A549 (cell line): Measurements from ENCODE around the gene ORC6. TPM values are rescaled to one million over a fixed set of nuclear protein-coding genes. Genes with fewer than 3 reads are reported as not detected.
A peak's percentile ranks its signal among the peaks of the same experiment; 100 is the strongest.

Experiments used
- ATAC-seq, 2 experiments: fragments of 200-7000 bp in 1 of 2; fragments of >200 bp in 1 of 2; cut with Nextera tagmentation in 1 of 2; cut with Tn5 transposase in 1 of 2; 3 replicates each; pipeline versions ENCODE4 v1.8.0 to v1.9.1; 2018 to 2020; ENCODE audit warnings: mild to moderate bottlenecking in 1 of 2, moderate library complexity in 1 of 2
- CTCF ChIA-PET: fragments of 300-600 bp; sonication (Branson Sonifier 250); formaldehyde crosslinking; extraction: SDS; loops from one replicate; lab custom pipeline; 2021; ENCODE audit warnings: antibody characterized with exemption, inconsistent platforms; lab: Yijun Ruan, JAX
- POLR2A ChIA-PET: fragments of 350-600 bp; formaldehyde crosslinking; extraction: SDS; loops from one replicate; lab custom pipeline; 2021; ENCODE audit warnings: antibody characterized with exemption, inconsistent platforms; lab: Yijun Ruan, JAX
- DNase-seq, 2 experiments: peaks; one replicate each; pipeline versions ENCODE4 v3.0.0 to v3.0.0-alpha.2; 2011 to 2016; ENCODE audit warnings: low read depth in 1 of 2, low spot score in 1 of 2
- FAIRE-seq: peaks from 2 replicates; lab custom pipeline; 2011; peaks lifted over from hg19 to GRCh38; lab: Jason Lieb, UNC
- H3K27ac ChIP-seq, 2 experiments: fragments of >200 bp; sonication (Bioruptor Twin); formaldehyde crosslinking; 3 replicates each; pipeline ENCODE4 v1.5.1; 2016 to 2017
- H3K4me1 ChIP-seq: fragments of >200 bp; sonication (Bioruptor Twin); formaldehyde crosslinking; 3 replicates; pipeline ENCODE4 v1.6.1; 2016
- H3K4me2 ChIP-seq: fragments of >200 bp; sonication (Bioruptor Twin); formaldehyde crosslinking; 3 replicates; pipeline ENCODE4 v1.6.1; 2016
- H3K4me3 ChIP-seq: fragments of >200 bp; sonication (Bioruptor Twin); formaldehyde crosslinking; 3 replicates; pipeline ENCODE4 v1.5.1; 2016
- H3K9me3 ChIP-seq: fragments of >200 bp; sonication (Bioruptor Twin); formaldehyde crosslinking; 3 replicates; pipeline ENCODE4 v1.6.1; 2016
- CBX2 ChIP-seq: fragments of 200-600 bp; sonication (generic); IDR thresholded peaks from 2 replicates; pipeline ENCODE4 v1.6.1; 2016; ENCODE audit warnings: low read depth, mild to moderate bottlenecking, borderline replicate concordance
- CBX8 ChIP-seq: fragments of 200-600 bp; sonication (generic); IDR thresholded peaks from 2 replicates; pipeline ENCODE4 v1.6.1; 2016
- CEBPB ChIP-seq, 2 experiments: fragments of >200 bp in 1 of 2; sonication (Bioruptor Twin) in 1 of 2; formaldehyde crosslinking in 1 of 2; IDR thresholded peaks; 2 replicates each; pipeline ENCODE4 v1.6.1; 2012 to 2016
- CHD4 ChIP-seq: fragments of 200-600 bp; sonication (generic); IDR thresholded peaks from 2 replicates; pipeline ENCODE4 v1.6.1; 2016; ENCODE audit warnings: antibody characterized with exemption, mild to moderate bottlenecking, borderline replicate concordance
- CTCF ChIP-seq: fragments of >200 bp; sonication (Bioruptor Twin); formaldehyde crosslinking; IDR thresholded peaks from 3 replicates; pipeline ENCODE4 v1.5.1; 2016
- EHF ChIP-seq: fragments of 250-450 bp; sonication (Bioruptor Pico); IDR thresholded peaks from 2 replicates; pipeline ENCODE4 v1.5.0; 2020; ENCODE audit warnings: mild to moderate bottlenecking
- HDAC2 ChIP-seq: fragments of 200-600 bp; sonication (generic); IDR thresholded peaks from 2 replicates; pipeline ENCODE4 v1.6.1; 2016
- HOXA7 ChIP-seq: fragments of 250-450 bp; sonication (Bioruptor Pico); IDR thresholded peaks from 2 replicates; pipeline ENCODE4 v1.5.0; 2020; ENCODE audit warnings: mild to moderate bottlenecking, moderate library complexity
- HOXB13 ChIP-seq: fragments of 250-450 bp; sonication (Bioruptor Pico); IDR thresholded peaks from 2 replicates; pipeline ENCODE4 v1.5.0; 2020; ENCODE audit warnings: low read depth, mild to moderate bottlenecking, moderate library complexity
- JUN ChIP-seq, 2 experiments: fragments of >200 bp; sonication (Bioruptor Twin); formaldehyde crosslinking; IDR thresholded peaks; 2 replicates in 1 of 2; 3 replicates in 1 of 2; pipeline ENCODE4 v1.6.1; 2016 to 2017
- KDM5A ChIP-seq: fragments of 200-600 bp; sonication (generic); IDR thresholded peaks from 2 replicates; pipeline ENCODE4 v1.6.1; 2016; ENCODE audit warnings: antibody characterized with exemption, mild to moderate bottlenecking
- MAFK ChIP-seq: fragments of 450-650 bp; IDR thresholded peaks from 2 replicates; pipeline ENCODE4 v1.6.1; 2014; ENCODE audit not compliant: partially characterized antibody
- MYC ChIP-seq: IDR thresholded peaks from 2 replicates; pipeline ENCODE4 v1.6.1; 2012; ENCODE audit warnings: mild to moderate bottlenecking, inconsistent platforms, low read length, improper control_type of control experiment, borderline replicate concordance
- PBX3 ChIP-seq: IDR thresholded peaks from 2 replicates; pipeline ENCODE4 v1.6.1; 2012
- PHF8 ChIP-seq: fragments of 200-600 bp; sonication (generic); IDR thresholded peaks from 2 replicates; pipeline ENCODE4 v1.6.1; 2016; ENCODE audit warnings: low read depth, mild to moderate bottlenecking, antibody characterized with exemption, moderate library complexity, borderline replicate concordance
- POLR2A ChIP-seq: IDR thresholded peaks from 2 replicates; pipeline ENCODE4 v1.6.1; 2012; ENCODE audit warnings: mild to moderate bottlenecking, low read length
- RAD21 ChIP-seq, 2 experiments: fragments of >200 bp in 1 of 2; sonication (Bioruptor Twin) in 1 of 2; formaldehyde crosslinking in 1 of 2; IDR thresholded peaks in 1 of 2; conservative IDR thresholded peaks in 1 of 2; 2 replicates in 1 of 2; 3 replicates in 1 of 2; pipeline ENCODE4 v1.6.1; 2012 to 2018; ENCODE audit warnings: inconsistent platforms in 1 of 2
- REST ChIP-seq: fragments of 200-600 bp; sonication (generic); IDR thresholded peaks from 2 replicates; pipeline ENCODE4 v1.6.1; 2016; ENCODE audit warnings: antibody characterized with exemption, mild to moderate bottlenecking, moderate library complexity
- TP53 ChIP-seq: fragments of 250-450 bp; sonication (Bioruptor Pico); IDR thresholded peaks from 2 replicates; pipeline ENCODE4 v1.5.0; 2021; ENCODE audit warnings: mild to moderate bottlenecking, moderate library complexity
- ZFP36 ChIP-seq: fragments of 450-650 bp; IDR thresholded peaks from 2 replicates; pipeline ENCODE4 v1.6.1; 2014; ENCODE audit warnings: borderline replicate concordance; ENCODE audit not compliant: partially characterized antibody
- WGBS: methylation state at CpG from one replicate; pipeline ENCODE4 v1.1.6; 2017; ENCODE audit errors: missing lambda C conversion rate; 5-methylcytosine and 5-hydroxymethylcytosine counted together
- polyA minus RNA-seq: library from RNA; depleted of rRNA, polyadenylated mRNA; stranded (reverse); fragments of >200 nt; gene quantifications from 2 replicates; pipeline ENCODE4 v1.2.3, GENCODE V29; 2011; rRNA and poly(A)+ RNA removed
- polyA plus RNA-seq, 4 experiments: library from polyadenylated mRNA; depleted of rRNA in 3 of 4; stranded (reverse); fragments of >200 nt; fragmentation: RNase III in 1 of 4; extraction: RNeasy Plus Mini Kit Qiagen cat#74134 plus additional on column Dnase treatment in 1 of 4; gene quantifications; 2 replicates in 3 of 4; 3 replicates in 1 of 4; pipeline ENCODE4 v1.2.3, GENCODE V29; 2011 to 2017
- TF ChIP-seq, protein P1 (sequence below): fragments of 250-450 bp; sonication (Bioruptor Pico); IDR thresholded peaks from 2 replicates; pipeline ENCODE4 v1.5.0; 2021; ENCODE audit warnings: mild to moderate bottlenecking, moderate library complexity, borderline replicate concordance
- TF ChIP-seq, protein P2 (sequence below): IDR thresholded peaks from 2 replicates; pipeline ENCODE4 v1.6.1; 2012
- TF ChIP-seq, protein P3 (sequence below): IDR thresholded peaks from 2 replicates; pipeline ENCODE4 v1.6.1; 2012; ENCODE audit warnings: low read depth, borderline replicate concordance

Gene ORC6
- polyA plus RNA-seq (2011; rRNA removed) (27.7 and 35.0 TPM in 2 replicates), polyA plus RNA-seq (2017; fragmentation: RNase III; extraction: RNeasy Plus Mini Kit Qiagen cat#74134 plus additional on column Dnase treatment) (44.5 to 48.8 TPM (median 46.5 TPM) in 3 replicates), polyA minus RNA-seq (5.2 and 6.4 TPM in 2 replicates)
- polyA plus RNA-seq (2012; cell fraction: cytosol; rRNA removed) = 37.3 and 38.8 TPM in 2 replicates
- 21.9 and 38.2 TPM in 2 replicates for polyA plus RNA-seq (2012; cell fraction: nucleus; rRNA removed)

DNA sequence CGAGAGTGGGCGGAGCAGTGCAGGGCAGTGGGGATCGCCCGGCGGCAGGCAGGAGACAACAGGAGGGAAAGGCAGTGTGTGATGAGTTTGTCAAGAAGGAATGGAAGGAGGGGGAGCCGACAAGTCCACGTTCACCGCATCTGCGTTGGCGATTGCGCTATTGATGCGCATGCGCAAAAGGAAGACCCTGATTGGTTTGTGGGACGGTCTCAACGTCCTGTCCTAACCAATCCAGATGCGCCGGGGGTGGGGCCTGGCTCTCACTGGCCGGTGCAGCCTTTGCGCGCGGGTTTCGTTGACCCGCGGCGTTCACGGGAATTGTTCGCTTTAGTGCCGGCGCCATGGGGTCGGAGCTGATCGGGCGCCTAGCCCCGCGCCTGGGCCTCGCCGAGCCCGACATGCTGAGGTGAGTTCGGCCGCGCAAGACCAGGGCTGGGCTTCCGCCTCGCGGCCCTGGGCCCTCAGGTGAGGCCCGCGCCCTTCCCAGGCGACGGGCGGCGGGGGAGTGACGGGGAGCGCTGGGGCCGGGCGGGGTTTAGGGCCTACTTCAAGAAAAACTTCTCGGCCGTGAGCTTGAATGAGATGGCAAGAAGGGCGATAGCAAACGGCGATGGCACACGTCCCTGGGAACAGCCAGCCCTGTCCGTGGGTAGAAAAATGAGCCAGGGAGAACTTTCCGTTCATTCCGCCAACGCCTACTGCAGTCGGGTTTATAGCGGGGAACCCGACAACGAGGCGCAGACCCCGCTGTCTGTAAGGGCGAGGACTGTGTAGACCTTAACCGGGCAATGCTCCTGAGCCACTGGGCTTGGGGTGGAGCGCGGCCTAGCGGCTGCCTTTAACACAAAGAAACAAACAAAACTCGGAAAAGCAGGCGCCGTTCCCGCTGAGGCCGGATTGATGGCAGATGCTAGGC, at the start of gene ORC6:
Gene ORC6 (plus strand): TSS at position 295 of the 916 bp plus-strand sequence. CDS start 47 bp downstream, at position 342.
- ChIA-PET CTCF (interaction anchor here (1.0 to 2.5 kb wide), 4 partner anchors 10 to 112 kb away, joined by 3 to 8 read pairs (median 4); no protein-coding TSS in a partner anchor), POLR2A (interaction anchor here (0.6 kb wide), 1 partner anchor 140 kb away, joined by 4 read pairs; no protein-coding TSS in a partner anchor)
- peak; percentile 87 to 97 for DNase-seq
- WGBS = 2% methylated on average over 38 of the region's 79 CpGs
- peak; percentile 86 to 93 for ATAC-seq
- no peaks in the 10 kb centered on the region for H3K9me3 ChIP-seq
- peak within 1 kb of the TSS; percentile 97 for H3K4me2 ChIP-seq
- H3K4me1 ChIP-seq = peaks cover 37% of the 10 kb centered on the region
- TF ChIP-seq, protein P1, sequence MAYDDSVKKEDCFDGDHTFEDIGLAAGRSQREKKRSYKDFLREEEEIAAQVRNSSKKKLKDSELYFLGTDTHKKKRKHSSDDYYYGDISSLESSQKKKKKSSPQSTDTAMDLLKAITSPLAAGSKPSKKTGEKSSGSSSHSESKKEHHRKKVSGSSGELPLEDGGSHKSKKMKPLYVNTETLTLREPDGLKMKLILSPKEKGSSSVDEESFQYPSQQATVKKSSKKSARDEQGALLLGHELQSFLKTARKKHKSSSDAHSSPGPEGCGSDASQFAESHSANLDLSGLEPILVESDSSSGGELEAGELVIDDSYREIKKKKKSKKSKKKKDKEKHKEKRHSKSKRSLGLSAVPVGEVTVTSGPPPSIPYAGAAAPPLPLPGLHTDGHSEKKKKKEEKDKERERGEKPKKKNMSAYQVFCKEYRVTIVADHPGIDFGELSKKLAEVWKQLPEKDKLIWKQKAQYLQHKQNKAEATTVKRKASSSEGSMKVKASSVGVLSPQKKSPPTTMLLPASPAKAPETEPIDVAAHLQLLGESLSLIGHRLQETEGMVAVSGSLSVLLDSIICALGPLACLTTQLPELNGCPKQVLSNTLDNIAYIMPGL (CRISPR knock-in tag) = peak; percentile 72; the same call in 1 of the 2 replicates
- TF ChIP-seq PBX3 (no peak), POLR2A (peak; percentile 51), RAD21 (conservative IDR thresholded peaks at IDR 0.05 in 1 of 2, IDR thresholded peaks at IDR 0.05 in 1 of 2) (peak; percentile 25 to 31; a peak in 2 of 5 replicates), PHF8 (peak; percentile 93), CTCF (peak; percentile 38; the same call in 2 of the 3 replicates), TP53 (CRISPR knock-in tag) (0 out of 2 replicates have a peak, but pooled peaks have one; percentile 45), ZFP36 (no peak), MAFK (no peak), JUN (IDR thresholded peaks at IDR 0.05) (peak in 1 of 2 experiments; percentile 73; a peak in 1 of 5 replicates)
- TF ChIP-seq, protein P2, sequence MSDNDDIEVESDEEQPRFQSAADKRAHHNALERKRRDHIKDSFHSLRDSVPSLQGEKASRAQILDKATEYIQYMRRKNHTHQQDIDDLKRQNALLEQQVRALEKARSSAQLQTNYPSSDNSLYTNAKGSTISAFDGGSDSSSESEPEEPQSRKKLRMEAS = peak; percentile 62
- TF ChIP-seq, protein P3, sequence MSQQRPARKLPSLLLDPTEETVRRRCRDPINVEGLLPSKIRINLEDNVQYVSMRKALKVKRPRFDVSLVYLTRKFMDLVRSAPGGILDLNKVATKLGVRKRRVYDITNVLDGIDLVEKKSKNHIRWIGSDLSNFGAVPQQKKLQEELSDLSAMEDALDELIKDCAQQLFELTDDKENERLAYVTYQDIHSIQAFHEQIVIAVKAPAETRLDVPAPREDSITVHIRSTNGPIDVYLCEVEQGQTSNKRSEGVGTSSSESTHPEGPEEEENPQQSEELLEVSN = peak; percentile 76; the same call in 1 of the 2 replicates
- peak within 1 kb of the TSS; percentile 92 to 93 for H3K27ac ChIP-seq
- peak within 1 kb of the TSS; percentile 58 for H3K4me3 ChIP-seq
- FAIRE-seq = no peak

DNA sequence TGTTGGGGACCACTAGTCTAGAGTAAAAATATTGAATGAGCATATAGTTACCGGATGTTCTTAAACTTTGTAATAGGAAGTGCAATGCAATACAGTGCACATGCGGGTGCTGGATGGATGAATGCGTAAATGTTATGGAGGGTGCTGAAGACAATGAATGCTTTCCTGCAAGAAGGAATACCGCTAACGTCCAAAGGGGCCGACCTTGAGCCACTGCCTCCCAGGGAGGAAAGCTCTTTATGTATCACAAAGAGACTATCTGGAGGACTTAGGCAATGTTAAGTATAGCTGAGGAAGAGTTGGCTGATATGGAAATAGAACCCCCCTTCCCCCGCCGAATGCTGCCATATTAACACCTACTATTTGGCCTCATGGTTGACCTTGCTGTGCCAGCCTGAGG, 40.8 kb upstream of the ORC6 start:
- FAIRE-seq (no peak), ATAC-seq (peak; percentile 73 to 74; a peak in 5 of 6 replicates), DNase-seq (peak in 1 of 2 experiments; percentile 12)
- no peak overlapping the region for H3K4me2 ChIP-seq
- WGBS = 74% methylated on average over 8 of the region's 8 CpGs
- no peak overlapping the region for H3K27ac ChIP-seq
- H3K4me3 ChIP-seq = no peak overlapping the region
- no peaks in the 10 kb centered on the region for H3K9me3 ChIP-seq
- H3K4me1 ChIP-seq = no peaks in the 10 kb centered on the region
- CTCF ChIA-PET = interaction anchor here (0.6 kb wide), 1 partner anchor 97 kb away, joined by 3 read pairs; no protein-coding TSS in a partner anchor
- no peak for TF ChIP-seq CBX8
- no peak for TF ChIP-seq MYC
- no peak for TF ChIP-seq HOXB13 (CRISPR knock-in tag)
- no peak for TF ChIP-seq HOXA7 (CRISPR knock-in tag)
- no peak for TF ChIP-seq REST
- TF ChIP-seq EHF (CRISPR knock-in tag) = no peak
- no peak for TF ChIP-seq CBX2
- TF ChIP-seq KDM5A = no peak
- TF ChIP-seq CHD4 = no peak
- TF ChIP-seq CEBPB (IDR thresholded peaks at IDR 0.05) = no peak
- no peak for TF ChIP-seq HDAC2
- POLR2A ChIA-PET = no interaction called here
